Measurements from ENCODE around the gene BMP8B.
A peak's percentile ranks its signal among the peaks of the same experiment; 100 is the strongest.
"Not testable (repeated sequence)": the region's sequence is repeated elsewhere in the genome, so short reads cannot be mapped to it uniquely, and the experiment has no call there.

BMP8B gene

DNA sequence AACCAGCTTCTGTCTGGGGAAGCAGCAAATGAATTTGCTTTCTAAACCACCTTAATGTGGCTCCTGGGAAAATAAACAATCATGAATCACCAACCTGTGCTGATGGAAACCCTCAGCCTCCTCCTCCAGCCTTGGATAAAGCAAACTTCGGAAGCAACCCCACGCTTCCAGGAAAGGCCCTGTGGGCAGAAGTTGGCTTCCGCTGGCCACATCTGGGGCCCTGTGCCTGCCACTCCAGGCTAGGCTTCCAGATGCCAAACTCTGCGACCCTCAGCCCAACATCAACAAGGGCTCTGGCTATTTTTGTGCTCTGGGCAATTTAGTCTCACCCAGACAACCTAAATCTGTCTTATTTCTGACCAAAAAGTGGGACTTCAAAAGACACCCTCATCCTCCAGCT, 11.4 kb downstream of the BMP8B start:
- no peak for DNase-seq

GRCh38 chr1:39776886-39777285, 11.8 kb downstream of the BMP8B start:
- no peak for DNase-seq

- no peak for DNase-seq
Observed at GRCh38 chr1:39776400-39776713, 12.3 kb downstream of the BMP8B start.

DNA sequence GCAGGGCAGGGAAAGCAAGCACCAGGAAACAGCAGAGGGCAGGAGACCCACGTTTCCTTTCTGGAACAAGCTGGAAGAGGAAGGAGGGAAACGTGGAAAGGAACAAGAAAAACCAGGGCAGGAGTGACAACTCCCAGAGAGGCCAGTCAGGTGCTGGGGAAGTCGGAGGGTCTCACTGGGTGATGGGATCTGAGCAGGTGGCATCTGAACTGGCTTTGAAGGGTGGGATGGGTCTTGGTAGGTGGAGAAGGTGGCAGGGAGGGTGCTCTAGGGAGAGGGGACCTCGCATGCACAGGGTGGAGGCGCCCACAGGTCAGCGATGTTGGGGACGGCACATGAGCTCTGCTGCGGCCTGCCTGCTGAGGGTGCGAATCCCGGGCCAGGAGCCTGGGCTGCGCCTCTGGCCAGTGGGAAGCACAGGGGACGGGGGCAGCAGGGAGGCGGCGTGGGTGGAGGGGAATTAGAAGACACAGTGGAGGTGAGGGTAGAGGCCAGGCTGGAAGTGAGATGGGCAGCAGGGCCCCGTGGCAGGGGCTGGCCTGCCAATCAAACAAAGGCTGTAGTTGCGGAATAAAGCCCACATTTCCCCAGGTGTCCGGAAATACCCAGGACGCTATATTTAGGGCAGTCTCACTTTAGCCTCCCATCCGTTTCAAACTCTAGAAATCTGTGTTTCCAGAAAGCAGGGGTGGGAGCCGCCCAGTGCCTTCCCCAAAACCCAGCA, 12.8 kb downstream of the BMP8B start:
- not testable (repeated sequence) for DNase-seq

GRCh38 chr1:39775141-39775540, 13.5 kb downstream of the BMP8B start:
- DNase-seq: not testable (repeated sequence)

DNA sequence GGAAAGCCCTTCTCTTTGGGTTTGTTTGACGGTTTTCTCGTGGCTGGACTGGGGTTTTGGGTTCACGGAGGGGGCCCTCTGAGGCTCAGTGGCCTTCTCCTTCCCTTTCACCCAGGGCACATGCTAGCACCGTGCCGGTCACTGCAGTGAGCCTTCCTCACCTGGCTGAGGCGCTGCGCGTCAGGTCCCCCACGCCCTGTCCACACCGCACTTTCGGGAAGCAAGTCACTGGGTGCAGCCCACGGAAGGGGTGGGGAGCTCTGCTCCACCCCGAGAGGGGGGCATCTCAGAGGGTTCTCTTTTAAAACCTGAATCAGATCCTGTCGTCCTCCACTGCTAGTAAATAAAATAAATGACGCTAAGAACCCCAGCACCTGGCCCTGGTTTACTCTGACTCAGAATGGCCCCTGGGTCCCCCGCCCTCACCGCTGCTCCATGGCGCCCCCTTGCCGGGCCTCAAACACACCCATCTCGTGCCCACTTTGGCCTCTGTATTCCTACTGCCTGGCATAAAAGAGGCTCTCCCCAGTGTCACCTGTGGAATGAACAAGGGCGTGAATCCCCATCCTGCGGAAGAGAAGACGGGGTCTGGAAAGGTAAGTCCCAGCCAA, 15.2 kb downstream of the BMP8B start:
- DNase-seq: not testable (repeated sequence)

DNA sequence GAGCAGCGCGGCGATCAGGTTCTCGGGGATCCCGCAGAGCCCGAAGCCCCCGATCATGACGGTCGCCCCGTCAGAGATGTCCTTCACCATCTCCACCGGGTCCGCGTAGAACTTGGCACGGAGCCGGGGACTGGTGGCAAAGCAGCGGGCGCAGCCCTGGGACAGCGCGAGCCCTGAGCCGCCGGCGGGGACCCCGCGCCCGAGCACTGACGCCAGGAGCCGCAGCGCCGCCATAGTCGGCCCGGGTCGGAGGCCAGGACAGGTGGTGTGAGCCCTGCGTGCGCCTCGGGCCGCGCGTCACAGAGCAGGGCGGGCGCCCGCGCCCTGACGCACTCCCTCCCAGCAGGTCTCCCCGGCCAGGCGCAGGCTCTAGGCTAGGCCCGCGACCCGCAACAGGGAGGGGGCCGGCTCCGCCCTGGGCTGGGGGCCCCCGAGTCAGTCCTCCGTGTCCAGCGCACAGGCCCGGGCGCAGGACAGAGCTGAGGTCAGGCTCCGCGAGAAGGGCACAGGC, 17.6 kb downstream of the BMP8B start, which contains the start of gene OXCT2:
Gene OXCT2 (minus strand): TSS at position 327 of the 511 bp plus-strand sequence. CDS start 93 bp downstream, at position 234.
- DNase-seq: not testable (repeated sequence)

- not testable (repeated sequence) for DNase-seq
Observed at GRCh38 chr1:39770100-39771021, 18.3 kb downstream of the BMP8B start.

DNA sequence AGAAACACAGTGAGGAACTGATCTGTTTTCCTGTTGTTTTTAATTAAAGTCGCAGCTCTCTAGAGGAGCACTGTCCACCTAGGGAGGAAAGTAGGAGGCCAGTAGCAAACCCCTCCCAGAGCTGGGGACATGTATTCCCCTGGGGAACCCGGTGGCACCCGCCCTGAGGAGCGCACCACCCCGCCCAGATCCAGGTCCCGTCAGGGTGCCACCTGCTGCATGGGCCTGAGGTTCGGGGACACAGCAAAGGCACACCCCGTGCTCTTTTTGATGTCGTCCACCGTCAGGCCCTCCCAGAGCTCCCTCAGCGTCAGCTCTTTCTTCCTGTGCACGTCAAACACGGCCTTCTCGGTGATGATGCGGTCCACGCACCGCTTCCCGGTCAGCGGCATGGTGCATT, 19.2 kb downstream of the BMP8B start:
- not testable (repeated sequence) for DNase-seq

DNA sequence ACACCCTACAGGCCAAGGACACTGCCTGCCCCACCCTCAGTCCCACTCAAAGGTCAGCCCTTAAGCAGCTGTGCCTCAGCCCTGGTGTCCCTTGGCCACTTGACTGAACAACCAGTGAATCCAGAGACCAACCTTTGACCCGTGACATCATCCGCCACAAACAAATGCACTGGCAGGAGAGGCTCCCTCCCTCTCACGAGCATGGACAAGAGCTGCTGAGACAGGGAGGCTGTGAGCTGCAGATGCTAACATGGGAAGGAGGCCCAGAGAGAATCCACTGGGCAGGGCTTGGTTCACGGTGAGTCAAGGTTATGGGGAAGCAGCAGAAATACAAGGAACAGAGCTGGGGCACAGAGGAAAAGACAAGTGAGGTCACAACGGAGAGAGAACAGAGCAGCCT, 22.2 kb downstream of the BMP8B start:
- not testable (repeated sequence) for DNase-seq

GRCh38 chr1:39764512-39764911, 24.2 kb downstream of the BMP8B start:
- not testable (repeated sequence) for DNase-seq

GRCh38 chr1:39763619-39764374, 24.9 kb downstream of the BMP8B start:
- not testable (repeated sequence) for DNase-seq

DNA sequence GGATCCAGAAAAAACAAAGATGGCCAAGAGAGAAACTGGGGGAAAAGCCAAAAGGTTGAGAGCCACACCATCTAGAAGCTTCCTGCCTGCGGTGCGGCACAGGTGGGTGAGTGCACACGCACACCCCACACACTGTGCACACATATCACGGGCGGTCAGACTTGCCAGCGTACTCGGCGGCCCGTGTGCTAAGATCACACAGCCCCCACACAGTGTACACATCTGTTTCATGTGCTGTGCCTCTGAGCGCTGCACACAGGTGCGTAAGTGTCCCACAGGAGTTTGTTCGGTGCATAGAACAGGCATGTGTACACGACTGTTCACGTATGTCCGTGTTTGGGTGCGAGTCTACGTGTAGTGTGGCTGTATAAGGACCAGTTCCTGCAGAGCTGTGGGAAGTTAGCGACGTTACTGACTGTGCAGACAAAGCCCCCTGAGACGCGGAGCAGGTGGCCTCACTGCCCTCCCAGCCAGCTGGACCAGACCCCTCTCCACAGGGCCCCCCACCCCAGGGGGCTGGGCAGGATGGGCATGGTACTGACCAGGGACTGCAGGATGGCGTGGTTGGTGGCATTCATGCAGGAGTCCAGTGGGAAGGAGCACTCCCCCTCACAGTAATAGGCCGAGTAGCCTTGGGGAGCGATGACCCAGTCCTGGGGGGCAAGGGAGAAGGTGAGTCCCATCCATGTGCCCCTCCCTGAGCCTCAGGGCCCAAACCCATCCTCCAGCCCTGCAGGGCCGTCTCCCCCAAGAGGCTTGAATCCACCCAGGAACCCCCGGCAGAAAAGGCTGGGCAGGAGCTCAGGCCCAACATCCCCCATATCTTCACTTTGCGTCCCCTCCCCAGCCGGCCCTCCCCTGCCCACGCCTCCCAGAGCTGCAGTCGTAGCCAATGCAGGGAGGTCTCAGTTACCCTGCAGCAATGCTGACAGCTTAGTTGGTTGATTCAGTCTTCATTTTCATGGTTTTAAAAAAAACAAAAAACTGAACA, 25.8 kb downstream of the BMP8B start:
- no peak for DNase-seq

DNA sequence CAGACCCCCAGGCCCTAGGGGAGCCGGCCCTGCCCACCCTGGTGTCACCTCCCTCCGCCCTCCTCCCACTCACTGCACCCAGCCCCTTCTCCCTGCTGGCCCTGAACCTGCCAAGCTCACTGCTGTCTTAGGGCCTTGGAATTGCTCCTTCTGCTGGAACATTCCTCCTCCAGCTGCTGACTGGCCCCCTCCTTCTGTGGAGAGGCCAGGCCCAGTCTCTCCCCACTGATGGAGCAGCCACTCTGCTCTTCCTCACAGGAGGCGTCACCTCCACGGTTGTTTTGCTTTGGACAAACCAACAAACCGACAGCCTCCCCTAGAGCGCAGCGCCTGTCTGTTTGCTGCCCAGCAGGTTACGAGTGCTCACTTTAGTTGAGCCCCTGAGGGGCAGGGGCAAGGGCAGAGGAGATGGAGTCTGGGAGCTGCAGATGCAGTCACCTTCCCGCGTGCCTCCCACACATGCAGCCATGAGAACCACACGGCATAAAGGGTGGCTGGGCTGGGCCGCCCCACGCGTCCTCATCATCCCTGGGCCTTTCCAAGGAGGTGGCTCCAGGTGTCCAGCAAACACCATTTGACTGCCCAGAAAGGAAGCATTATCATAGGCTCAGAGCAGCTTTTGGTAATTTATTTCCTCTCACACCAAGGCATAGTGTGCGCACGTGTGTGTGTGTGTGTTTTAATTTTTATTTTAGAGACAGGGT, 27.0 kb downstream of the BMP8B start:
- peak in 1 of 2 experiments; percentile 41 for DNase-seq

DNA sequence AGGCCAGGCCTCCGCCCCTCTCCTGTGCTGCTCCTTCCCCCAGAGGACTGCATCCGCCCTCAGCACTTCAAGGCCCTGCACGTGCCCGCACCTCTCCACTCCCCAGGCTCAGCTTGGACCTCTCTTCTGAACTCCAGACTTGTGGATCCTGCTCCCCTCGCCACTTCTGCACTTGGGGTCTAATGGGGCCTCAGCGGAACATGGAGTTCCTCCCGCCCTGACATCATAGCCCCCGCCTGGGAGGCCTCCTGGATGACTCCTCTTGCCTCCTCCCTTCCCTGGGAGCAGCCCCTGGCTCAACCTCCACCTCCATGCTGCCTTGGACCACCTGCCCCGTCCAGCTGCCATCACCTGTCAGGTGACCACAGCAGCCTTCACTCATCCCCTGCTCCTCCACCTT, 27.6 kb downstream of the BMP8B start:
- no peak for DNase-seq

DNA sequence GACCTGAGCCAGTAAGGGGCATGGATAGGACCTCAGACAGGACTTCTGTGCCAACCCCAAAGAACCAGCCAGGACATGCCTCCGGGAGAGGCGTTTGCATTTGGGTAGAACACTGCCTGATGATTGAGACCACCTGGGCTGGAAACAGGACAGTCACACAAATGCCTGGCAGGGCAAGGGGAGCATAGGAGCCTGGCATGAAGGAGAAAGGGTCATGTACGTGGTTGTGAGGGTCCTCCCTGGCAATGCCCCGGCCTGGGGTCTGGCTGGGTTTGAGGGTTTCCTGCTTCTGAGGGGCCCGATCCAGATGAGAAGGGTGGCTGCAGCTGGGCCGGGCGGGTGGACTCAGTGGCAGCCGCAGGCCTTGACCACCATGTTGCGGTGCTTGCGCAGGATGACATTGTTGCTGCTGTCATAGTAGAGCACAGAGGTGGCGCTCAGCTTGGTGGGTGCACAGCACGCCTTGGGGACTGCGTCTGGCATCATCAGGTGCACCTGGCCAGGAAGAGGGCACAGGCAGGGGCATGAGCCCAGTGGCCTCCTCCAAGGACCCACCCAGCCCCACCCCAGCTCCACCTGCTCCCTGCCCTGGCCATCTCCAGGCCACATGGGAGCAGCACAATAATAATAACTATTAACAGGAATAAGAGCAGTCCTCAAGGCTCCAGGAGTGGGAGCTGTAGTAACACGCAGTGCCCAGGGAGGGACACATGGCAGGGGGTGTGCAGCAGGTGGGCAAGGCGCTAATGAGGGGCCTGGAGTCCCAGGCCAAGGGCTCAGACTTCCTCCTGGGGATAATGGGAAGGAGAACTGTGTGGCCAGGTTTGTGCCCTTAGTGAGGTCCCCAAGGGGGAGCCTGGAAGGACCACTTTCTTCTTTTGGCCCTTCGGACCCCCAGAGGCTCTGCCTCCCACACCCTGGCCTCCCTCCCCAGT, 28.3 kb downstream of the BMP8B start:
- no peak for DNase-seq

DNA sequence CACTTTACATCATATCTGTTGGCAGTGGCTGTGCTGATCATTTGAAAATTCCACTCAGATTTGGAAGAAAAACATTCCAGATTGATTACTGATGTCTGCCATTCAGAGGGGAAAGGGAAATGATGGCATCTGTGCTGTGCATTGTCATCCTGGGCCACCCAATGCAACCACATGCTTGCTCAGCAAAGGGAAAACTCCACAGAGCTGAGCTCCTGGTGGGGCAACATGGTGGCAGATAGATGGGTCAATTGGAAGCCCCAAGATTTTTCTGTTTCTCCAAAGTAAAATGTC, 29.3 kb downstream of the BMP8B start:
- no peak for DNase-seq

DNA sequence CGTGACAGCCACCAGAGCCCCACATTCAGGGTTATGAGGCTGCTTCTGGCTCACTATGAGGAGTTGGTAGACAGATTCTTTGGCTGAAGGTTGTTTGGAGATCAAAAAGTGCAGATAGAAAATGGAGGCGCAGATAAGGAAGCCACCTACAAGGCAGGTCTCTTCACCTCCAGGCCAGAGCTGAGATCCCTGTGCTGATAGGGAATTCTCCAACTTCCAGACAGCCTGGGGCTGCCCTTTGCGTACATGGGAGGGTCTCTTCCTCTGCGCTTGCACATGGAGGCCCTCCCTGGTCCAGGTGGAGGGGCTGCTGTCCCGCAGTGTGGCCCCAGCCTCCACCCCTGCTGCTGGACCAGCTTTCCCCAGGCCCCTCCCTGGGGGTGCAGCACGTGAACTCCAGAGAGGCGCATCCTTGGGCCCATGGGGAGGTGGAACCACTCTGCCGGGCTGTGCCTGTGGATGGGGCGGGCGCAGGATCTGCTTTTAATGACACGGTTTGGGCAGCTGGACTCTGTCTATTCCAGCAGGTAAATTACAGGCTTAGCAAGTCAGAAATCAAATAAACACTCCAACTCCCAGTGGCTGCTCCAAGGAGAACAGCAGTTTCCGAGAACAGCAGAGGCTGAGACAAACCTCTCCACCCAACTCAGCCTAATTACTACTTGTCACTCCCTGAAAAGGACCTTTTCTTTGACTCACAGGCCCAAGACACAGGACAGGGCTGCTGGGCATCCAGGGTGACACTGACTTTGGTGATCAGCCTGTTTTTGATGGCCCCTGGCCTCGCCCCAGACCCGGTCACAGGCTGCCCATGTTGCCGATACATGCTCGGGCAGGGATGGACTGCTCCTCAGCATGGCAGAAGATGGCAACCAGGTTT, 29.9 kb downstream of the BMP8B start:
- peak; percentile 76 to 86 for DNase-seq

DNA sequence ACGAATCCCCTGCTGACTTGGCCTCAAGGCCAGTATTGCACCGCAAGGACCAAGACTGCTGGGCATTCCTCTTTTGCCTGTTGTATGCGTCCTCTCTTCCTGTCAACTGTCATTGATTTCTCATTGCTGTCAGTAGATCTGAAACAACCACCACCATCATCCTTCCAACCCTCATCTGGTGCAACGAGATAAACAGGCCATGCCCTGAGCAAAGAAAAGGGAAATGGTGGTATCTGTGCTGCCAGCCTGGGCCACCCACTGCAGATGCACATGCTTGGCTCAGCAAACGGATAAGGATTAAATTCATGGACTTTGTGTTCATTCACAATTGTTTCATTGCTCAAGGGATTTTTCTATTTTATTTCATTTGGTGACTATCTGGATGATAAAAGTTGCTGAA, 31.2 kb downstream of the BMP8B start:
- no peak for DNase-seq

Data from NCI-H2081 (cell line).